Activated CD4-positive, CD25-positive, alpha-beta regulatory T cell treated with anti-CD3 and anti-CD28 coated beads, Interleukin-2, amount 50 U/mL, for 72 hours (primary cell): ENCODE measurements around the gene LTC4S.
"Not testable (repeated sequence)": the region's sequence is repeated elsewhere in the genome, so short reads cannot be mapped to it uniquely, and the experiment has no call there.

ENCODE experiments used
- DNase-seq: peaks from one replicate; pipeline ENCODE4 v3.0.0; 2021

The LTC4S gene

GRCh38 chr5:179793468-179794139 is at the start of gene LTC4S:
Gene LTC4S, plus strand, starts transcription at chr5:179793986. Its CDS starts 95 bp downstream, at chr5:179794081.
- no peak for DNase-seq

DNA sequence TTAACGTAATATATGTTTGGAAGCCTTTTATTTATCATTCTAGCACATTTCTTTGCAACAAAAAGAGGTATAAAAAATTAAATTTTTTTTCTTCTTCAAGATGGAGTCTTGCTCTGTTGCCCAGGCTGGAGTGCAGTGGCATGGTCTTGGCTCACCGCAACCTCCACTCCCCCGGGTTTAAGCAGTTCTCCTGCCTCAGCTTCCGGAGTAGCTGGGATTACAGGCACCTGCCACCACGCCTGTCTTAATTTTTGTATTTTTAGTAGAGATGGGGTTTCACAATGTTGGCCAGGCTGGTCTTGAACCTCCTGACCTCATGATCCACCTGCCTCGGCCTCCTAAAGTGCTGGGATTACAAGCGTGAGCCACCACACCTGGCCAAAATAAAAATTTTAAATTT is 49.7 kb upstream of the LTC4S start:
- DNase-seq = not testable (repeated sequence)

DNA sequence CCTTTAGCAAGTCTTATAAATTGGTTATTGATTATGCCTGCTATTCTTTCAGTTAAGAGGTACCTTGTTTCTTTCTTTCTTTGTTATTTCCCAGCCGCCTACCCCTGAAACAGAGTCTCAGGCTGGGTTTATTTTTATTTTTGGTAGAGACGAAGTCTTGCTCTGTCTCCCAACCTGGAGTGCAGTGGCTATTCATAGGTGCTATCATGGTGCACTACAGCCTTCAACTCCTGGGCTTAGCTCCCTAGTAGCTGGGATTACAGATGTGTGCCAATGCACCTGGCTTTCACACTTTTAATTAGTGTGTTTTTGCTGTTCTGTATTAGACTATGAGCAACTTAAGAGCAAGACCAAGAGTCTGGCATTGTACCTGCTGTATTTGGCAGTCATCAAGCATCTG is 46.9 kb upstream of the LTC4S start:
- no peak for DNase-seq

DNA sequence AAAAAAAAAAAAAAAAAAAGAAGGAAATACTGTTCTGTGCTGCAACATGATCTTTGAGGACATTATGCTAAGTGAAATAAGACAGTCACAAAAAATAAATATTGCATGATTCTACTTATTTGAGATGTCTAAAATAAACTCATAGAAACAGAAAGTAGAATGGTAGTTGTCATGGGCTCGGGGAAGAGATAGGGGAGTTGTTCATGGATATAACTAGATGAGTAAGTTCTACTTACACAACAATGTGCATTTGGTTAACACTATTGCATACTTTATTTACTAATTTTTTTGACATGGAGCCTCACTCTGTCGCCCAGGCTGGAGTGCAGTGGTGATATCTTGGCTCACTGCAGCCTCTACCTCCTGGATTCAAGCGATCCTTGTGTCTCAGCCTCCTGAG is 46.0 kb upstream of the LTC4S start:
- no peak for DNase-seq

DNA sequence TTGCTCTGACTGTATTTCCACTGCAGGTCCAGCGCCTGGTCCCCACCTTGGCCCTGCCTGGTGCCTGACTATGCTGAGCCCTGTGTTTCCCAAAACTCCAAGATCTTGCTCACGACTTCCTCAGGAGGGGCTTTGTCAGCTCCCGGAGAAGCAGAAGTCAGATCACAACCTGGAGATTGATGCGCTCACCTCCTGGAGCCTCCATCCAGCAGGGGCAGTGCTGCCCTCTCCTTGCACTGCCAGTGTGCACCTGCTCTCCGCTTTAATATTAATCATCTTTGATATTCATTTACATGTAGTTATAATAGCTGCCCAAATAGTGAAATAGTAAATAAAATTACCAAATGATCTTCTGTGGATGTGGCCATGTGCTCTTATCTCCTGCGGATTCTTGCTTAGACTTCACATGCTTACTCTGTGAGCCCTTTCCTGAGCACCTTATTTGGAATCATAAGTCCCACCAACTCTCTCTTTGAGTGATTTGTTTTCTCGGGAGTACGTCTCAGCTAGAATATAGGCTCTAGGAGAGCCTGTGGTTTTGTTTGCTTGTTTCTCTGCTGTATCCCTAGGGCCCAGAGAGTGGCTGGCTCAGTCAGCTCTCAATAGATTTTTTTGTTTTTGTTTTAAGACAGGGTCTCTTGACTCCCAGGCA is 43.8 kb upstream of the LTC4S start:
- DNase-seq = no peak

GRCh38 chr5:179753971-179754370 is 39.8 kb upstream of the LTC4S start:
- DNase-seq = no peak

GRCh38 chr5:179755022-179755421 is 38.8 kb upstream of the LTC4S start:
- no peak for DNase-seq

- no peak for DNase-seq
These were observed 34.8 kb upstream of the LTC4S start for GRCh38 chr5:179758955-179759354.

- no peak for DNase-seq
These were observed 33.9 kb upstream of the LTC4S start for GRCh38 chr5:179759581-179760551.

DNA sequence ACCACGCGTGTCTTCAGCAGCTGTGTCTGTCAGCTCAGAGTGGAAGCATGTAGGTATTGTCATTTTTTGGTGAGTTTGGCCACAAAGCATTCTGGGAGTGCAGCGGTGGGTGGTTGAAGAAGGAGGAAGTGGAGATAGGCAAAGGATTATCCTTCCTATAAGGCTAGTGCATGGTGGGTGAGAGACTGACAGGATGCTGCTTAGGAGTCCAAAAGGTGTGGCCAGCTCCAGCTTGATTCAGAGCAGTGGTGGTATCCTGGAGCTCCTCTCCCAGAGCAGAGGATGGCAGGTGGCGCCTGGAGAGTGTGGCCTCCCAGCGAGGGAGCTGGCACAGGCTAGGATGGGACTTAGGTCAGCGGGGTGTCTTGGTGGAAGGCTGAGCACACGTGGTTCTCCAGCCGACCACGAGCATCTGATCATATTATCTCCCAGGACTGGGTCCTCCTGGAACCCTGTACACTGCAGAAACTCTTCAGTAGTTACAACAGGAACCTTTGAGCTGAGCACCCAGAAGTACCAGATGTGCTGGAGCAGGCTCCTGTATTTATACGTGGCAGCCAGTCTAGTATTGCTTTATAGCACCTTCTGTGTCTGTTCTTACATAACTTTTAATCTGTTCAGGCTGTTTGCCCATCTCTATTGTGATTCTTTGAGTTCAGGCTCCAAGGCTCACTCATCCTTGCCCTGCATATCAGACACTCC is 31.6 kb upstream of the LTC4S start:
- DNase-seq = no peak

DNA sequence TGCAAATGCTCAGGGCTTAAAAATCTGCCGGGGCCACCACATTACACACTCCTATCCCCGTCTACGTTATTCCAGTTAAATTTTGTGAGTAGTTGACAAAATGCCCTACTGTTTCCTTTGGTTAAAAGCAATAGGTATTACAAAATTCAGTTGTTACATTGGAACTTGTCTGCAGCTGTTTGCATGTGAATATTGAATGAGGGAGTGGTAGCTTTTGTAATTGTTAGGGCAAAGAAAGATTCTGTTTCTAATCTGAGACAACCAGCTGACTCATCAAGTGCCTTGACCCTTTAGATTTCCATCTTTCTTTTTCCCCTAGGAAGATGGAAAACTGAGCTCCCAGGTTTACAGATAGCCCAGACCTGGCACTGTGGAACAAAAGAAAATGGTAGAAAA is 31.0 kb upstream of the LTC4S start:
- no peak for DNase-seq

GRCh38 chr5:179763215-179763945 is 30.4 kb upstream of the LTC4S start:
- DNase-seq = no peak

DNA sequence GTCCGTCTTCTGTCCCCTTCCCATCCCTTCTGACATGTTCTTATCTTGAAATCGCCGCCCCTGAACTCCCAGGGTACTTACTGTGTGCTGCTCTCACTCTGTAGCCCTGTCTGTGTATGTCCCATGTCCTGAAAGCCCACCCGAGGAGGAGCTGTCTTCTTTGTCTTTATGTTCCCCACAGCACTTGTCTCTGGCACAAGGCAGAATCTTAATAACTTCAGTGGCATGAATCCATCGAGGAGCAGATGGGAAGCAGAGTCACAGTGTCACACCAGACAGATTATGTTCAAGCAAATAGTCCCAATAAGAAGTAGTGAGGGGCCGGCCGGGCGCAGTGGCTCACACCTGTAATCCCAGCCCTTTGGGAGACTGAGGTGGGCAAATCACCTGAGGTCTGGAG is 29.7 kb upstream of the LTC4S start:
- DNase-seq = no peak

DNA sequence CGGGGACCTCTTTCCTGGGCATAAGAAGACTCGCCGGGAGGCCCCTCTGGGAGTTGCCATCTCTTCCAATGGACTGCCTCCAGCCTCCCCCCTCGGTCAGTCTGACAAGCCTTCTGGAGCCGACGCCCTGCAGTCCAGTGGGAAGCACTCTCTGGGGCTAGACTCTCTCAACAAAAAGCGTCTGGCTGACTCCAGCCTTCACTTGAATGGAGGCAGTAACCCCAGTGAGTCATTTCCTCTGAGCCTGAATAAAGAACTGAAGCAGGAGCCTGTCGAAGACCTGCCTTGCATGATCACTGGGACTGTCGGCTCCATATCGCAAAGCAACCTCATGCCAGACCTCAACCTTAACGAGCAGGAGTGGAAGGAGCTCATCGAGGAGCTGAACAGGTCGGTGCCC is 28.4 kb upstream of the LTC4S start:
- no peak for DNase-seq

DNA sequence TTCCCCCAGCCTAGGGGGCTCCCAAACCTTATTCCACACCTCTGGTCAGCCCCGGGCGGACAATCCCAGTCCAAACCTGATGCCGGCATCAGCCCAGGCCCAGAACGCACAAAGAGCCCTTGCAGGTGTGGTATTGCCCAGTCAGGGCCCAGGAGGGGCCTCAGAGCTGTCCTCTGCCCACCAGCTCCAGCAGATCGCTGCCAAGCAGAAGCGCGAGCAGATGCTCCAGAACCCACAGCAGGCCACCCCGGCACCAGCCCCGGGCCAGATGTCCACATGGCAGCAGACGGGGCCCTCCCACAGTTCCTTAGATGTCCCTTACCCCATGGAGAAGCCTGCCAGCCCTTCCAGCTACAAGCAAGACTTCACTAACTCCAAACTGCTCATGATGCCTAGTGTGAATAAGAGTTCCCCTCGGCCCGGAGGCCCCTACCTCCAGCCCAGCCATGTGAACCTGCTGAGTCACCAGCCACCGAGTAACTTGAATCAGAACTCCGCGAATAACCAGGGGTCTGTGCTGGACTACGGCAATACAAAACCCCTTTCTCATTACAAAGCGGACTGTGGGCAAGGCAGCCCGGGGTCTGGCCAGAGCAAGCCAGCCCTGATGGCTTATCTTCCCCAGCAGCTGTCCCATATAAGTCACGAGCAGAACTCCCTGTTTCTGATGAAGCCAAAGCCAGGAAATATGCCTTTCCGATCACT is 27.6 kb upstream of the LTC4S start:
- DNase-seq = no peak

DNA sequence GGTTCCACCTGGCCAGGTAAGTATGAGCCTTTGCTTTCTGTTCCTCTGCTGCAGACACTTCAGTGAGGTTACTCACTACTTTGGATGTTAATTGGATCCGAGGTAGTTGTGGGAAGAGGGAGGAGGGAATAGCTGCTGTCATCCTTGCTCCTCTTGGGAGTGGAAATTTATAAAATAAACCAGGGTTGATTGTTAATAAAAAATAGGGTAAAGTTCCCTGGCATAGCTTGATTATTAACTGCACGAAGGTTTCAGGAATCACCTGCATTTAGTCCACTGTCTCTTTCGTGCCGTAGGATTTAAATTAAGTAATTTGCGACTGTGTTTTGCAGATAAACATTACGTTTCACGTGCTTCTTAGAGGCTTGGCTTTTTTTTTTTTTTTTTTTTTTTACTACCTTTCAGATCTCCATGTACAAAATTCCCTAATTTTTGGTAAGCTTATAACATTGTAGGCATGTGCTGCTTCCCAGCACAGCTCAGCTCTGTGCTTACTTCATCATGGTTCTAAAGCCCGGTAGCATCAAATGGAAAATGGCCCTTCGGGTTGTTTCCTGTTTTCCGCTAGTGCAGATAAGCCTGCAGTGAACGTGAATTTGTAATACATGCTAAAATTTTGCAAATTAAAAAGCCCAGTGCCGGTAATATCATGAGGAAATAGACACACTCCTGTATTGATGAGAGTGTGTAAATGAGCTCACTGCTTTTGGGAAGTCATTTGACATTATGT is 26.9 kb upstream of the LTC4S start:
- DNase-seq = no peak

DNA sequence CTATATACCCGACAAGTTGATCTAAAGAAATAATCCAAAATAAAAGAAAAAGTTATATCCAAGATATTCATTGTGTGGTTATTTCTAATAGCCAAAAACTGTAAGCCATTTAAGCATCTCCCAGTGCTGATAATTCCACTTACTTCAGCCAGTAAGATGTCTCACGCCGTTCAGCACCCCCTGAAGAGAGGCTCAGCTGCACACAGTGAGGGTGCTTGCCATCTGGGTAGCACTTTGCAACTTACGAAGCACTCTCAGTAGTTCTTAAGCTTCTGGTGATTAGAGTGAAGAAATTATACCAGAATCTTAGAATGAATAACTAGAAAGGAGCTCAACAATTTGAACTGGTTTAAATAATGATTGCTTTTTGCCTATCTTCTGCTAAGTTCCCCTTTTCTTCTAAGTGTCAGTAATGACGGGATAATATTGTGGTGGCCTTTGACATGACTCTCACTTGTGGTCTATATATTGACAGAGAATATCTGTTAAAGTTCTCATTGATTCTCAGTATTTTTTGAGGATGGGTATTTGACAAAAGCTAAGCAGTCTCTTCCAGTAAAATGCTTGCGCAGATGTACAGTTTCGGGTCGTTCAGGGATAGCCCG is 26.2 kb upstream of the LTC4S start:
- DNase-seq = no peak

- DNase-seq = no peak
These were observed 25.3 kb upstream of the LTC4S start for GRCh38 chr5:179768326-179769085.

- no peak for DNase-seq
These were observed 24.5 kb upstream of the LTC4S start for GRCh38 chr5:179769271-179769670.

DNA sequence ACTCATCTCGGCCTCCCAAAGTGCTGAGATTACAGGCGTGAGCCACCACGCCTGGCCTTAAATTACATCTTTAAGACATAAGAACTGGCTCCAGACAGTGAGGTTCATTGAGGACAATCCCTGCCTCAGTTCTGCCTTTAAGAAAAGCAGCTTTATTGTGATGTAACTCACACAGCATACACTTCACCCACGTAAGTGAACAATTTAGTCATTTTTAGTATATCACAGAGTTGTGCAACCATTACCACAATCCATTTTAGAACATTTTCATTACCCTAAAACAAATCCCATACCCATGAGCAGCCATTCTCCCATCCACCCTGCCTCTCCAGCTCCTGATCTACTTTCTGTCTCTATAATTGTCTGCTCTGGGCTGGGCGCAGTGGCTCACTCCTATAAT is 24.0 kb upstream of the LTC4S start:
- DNase-seq = no peak
